A549 (cell line): Measurements from ENCODE around the gene PRR18. TPM values are rescaled to one million over a fixed set of nuclear protein-coding genes. Genes with fewer than 3 reads are reported as not detected.

ENCODE experiments used
- ATAC-seq, 2 experiments: fragments of 200-7000 bp in 1 of 2; fragments of >200 bp in 1 of 2; cut with Nextera tagmentation in 1 of 2; cut with Tn5 transposase in 1 of 2; 3 replicates each; pipeline versions ENCODE4 v1.8.0 to v1.9.1; 2018 to 2020; ENCODE audit warnings: mild to moderate bottlenecking in 1 of 2, moderate library complexity in 1 of 2
- CTCF ChIA-PET: fragments of 300-600 bp; sonication (Branson Sonifier 250); formaldehyde crosslinking; extraction: SDS; loops from one replicate; lab custom pipeline; 2021; ENCODE audit warnings: antibody characterized with exemption, inconsistent platforms; lab: Yijun Ruan, JAX
- POLR2A ChIA-PET: fragments of 350-600 bp; formaldehyde crosslinking; extraction: SDS; loops from one replicate; lab custom pipeline; 2021; ENCODE audit warnings: antibody characterized with exemption, inconsistent platforms; lab: Yijun Ruan, JAX
- DNase-seq, 2 experiments: peaks; one replicate each; pipeline versions ENCODE4 v3.0.0 to v3.0.0-alpha.2; 2011 to 2016; ENCODE audit warnings: low read depth in 1 of 2, low spot score in 1 of 2
- FAIRE-seq: peaks from 2 replicates; lab custom pipeline; 2011; peaks lifted over from hg19 to GRCh38; lab: Jason Lieb, UNC
- H3K27ac ChIP-seq, 2 experiments: fragments of >200 bp; sonication (Bioruptor Twin); formaldehyde crosslinking; 3 replicates each; pipeline ENCODE4 v1.5.1; 2016 to 2017
- H3K4me1 ChIP-seq: fragments of >200 bp; sonication (Bioruptor Twin); formaldehyde crosslinking; 3 replicates; pipeline ENCODE4 v1.6.1; 2016
- H3K4me2 ChIP-seq: fragments of >200 bp; sonication (Bioruptor Twin); formaldehyde crosslinking; 3 replicates; pipeline ENCODE4 v1.6.1; 2016
- H3K4me3 ChIP-seq: fragments of >200 bp; sonication (Bioruptor Twin); formaldehyde crosslinking; 3 replicates; pipeline ENCODE4 v1.5.1; 2016
- H3K9me3 ChIP-seq: fragments of >200 bp; sonication (Bioruptor Twin); formaldehyde crosslinking; 3 replicates; pipeline ENCODE4 v1.6.1; 2016
- BHLHE40 ChIP-seq: IDR thresholded peaks from 2 replicates; pipeline ENCODE4 v1.6.1; 2012; ENCODE audit warnings: low read depth, low read length, inconsistent platforms
- CBX8 ChIP-seq: fragments of 200-600 bp; sonication (generic); IDR thresholded peaks from 2 replicates; pipeline ENCODE4 v1.6.1; 2016
- CHD2 ChIP-seq: fragments of 150-350 bp; IDR thresholded peaks from 2 replicates; pipeline ENCODE4 v1.6.1; 2014; ENCODE audit warnings: low read length; ENCODE audit not compliant: partially characterized antibody
- EHMT2 ChIP-seq: fragments of 200-600 bp; sonication (generic); IDR thresholded peaks from 2 replicates; pipeline ENCODE4 v1.6.1; 2016; ENCODE audit warnings: antibody characterized with exemption, low read depth, mild to moderate bottlenecking, moderate library complexity
- EP300 ChIP-seq, 2 experiments: fragments of >200 bp; sonication (Bioruptor Twin); formaldehyde crosslinking; IDR thresholded peaks; 2 replicates in 1 of 2; 3 replicates in 1 of 2; pipeline ENCODE4 v1.6.1; 2016 to 2017
- HEYL ChIP-seq: fragments of 250-450 bp; sonication (Bioruptor Pico); IDR thresholded peaks from 2 replicates; pipeline ENCODE4 v1.8.0; 2021; ENCODE audit warnings: mild to moderate bottlenecking, moderate library complexity
- HOXB13 ChIP-seq: fragments of 250-450 bp; sonication (Bioruptor Pico); IDR thresholded peaks from 2 replicates; pipeline ENCODE4 v1.5.0; 2020; ENCODE audit warnings: low read depth, mild to moderate bottlenecking, moderate library complexity
- JUN ChIP-seq, 2 experiments: fragments of >200 bp; sonication (Bioruptor Twin); formaldehyde crosslinking; IDR thresholded peaks; 2 replicates in 1 of 2; 3 replicates in 1 of 2; pipeline ENCODE4 v1.6.1; 2016 to 2017
- KDM1A ChIP-seq: fragments of 200-600 bp; sonication (generic); IDR thresholded peaks from 2 replicates; pipeline ENCODE4 v1.6.1; 2016; ENCODE audit warnings: low read depth, mild to moderate bottlenecking
- MAZ ChIP-seq: fragments of 150-350 bp; IDR thresholded peaks from 2 replicates; pipeline ENCODE4 v1.6.1; 2014; ENCODE audit warnings: antibody characterized with exemption, low read depth, low read length, borderline replicate concordance
- MYC ChIP-seq: IDR thresholded peaks from 2 replicates; pipeline ENCODE4 v1.6.1; 2012; ENCODE audit warnings: mild to moderate bottlenecking, inconsistent platforms, low read length, improper control_type of control experiment, borderline replicate concordance
- NPAS2 ChIP-seq: fragments of 250-450 bp; sonication (Bioruptor Pico); IDR thresholded peaks from 2 replicates; pipeline ENCODE4 v1.8.0; 2022; ENCODE audit warnings: mild to moderate bottlenecking, moderate library complexity, borderline replicate concordance
- PHF8 ChIP-seq: fragments of 200-600 bp; sonication (generic); IDR thresholded peaks from 2 replicates; pipeline ENCODE4 v1.6.1; 2016; ENCODE audit warnings: low read depth, mild to moderate bottlenecking, antibody characterized with exemption, moderate library complexity, borderline replicate concordance
- POLR2AphosphoS2 ChIP-seq: conservative IDR thresholded peaks from 2 replicates; pipeline ENCODE4 v1.6.1; 2012; ENCODE audit warnings: low read length, improper control_type of control experiment, inconsistent platforms
- RAD21 ChIP-seq, 2 experiments: fragments of >200 bp in 1 of 2; sonication (Bioruptor Twin) in 1 of 2; formaldehyde crosslinking in 1 of 2; IDR thresholded peaks in 1 of 2; conservative IDR thresholded peaks in 1 of 2; 2 replicates in 1 of 2; 3 replicates in 1 of 2; pipeline ENCODE4 v1.6.1; 2012 to 2018; ENCODE audit warnings: inconsistent platforms in 1 of 2
- RARB ChIP-seq: fragments of 250-450 bp; sonication (Bioruptor Pico); IDR thresholded peaks from 2 replicates; pipeline ENCODE4 v1.8.0; 2021; ENCODE audit warnings: mild to moderate bottlenecking, moderate library complexity
- RNF2 ChIP-seq: fragments of 200-600 bp; sonication (generic); IDR thresholded peaks from 2 replicates; pipeline ENCODE4 v1.6.1; 2016; ENCODE audit warnings: low read depth, mild to moderate bottlenecking, antibody characterized with exemption, moderate library complexity, borderline replicate concordance
- SMC3 ChIP-seq: fragments of >200 bp; sonication (Bioruptor Twin); formaldehyde crosslinking; IDR thresholded peaks from 3 replicates; pipeline ENCODE4 v1.6.1; 2018; ENCODE audit warnings: inconsistent platforms
- TFCP2L1 ChIP-seq: fragments of 250-450 bp; sonication (Bioruptor Pico); IDR thresholded peaks from 2 replicates; pipeline ENCODE4 v1.5.0; 2021; ENCODE audit warnings: mild to moderate bottlenecking
- ZC3H11A ChIP-seq: fragments of 450-650 bp; IDR thresholded peaks from 2 replicates; pipeline ENCODE4 v1.6.1; 2014; ENCODE audit warnings: antibody characterized with exemption, mild to moderate bottlenecking
- WGBS: methylation state at CpG from one replicate; pipeline ENCODE4 v1.1.6; 2017; ENCODE audit errors: missing lambda C conversion rate; 5-methylcytosine and 5-hydroxymethylcytosine counted together
- polyA minus RNA-seq: library from RNA; depleted of rRNA, polyadenylated mRNA; stranded (reverse); fragments of >200 nt; gene quantifications from 2 replicates; pipeline ENCODE4 v1.2.3, GENCODE V29; 2011; rRNA and poly(A)+ RNA removed
- polyA plus RNA-seq, 4 experiments: library from polyadenylated mRNA; depleted of rRNA in 3 of 4; stranded (reverse); fragments of >200 nt; fragmentation: RNase III in 1 of 4; extraction: RNeasy Plus Mini Kit Qiagen cat#74134 plus additional on column Dnase treatment in 1 of 4; gene quantifications; 2 replicates in 3 of 4; 3 replicates in 1 of 4; pipeline ENCODE4 v1.2.3, GENCODE V29; 2011 to 2017
- TF ChIP-seq, protein P1 (sequence below): IDR thresholded peaks from 2 replicates; pipeline ENCODE4 v1.6.1; 2012; ENCODE audit warnings: low read depth, borderline replicate concordance
- TF ChIP-seq, protein P2 (sequence below): fragments of >200 bp; sonication (Bioruptor Twin); formaldehyde crosslinking; IDR thresholded peaks from 3 replicates; pipeline ENCODE4 v1.5.1; 2016

Gene PRR18, protein sequence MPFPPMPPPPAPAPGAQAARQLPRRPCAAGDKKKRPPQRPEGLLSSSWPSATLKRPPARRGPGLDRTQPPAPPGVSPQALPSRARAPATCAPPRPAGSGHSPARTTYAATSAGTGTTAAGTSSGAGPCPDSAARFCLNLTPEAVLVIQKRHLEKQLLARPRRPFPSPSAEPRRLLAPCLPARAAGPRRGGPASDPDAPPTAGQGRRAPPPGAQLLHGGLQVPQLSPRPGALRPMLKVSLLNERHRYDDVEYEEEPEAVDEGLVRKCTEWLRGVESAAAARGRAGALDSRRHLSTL
- polyA plus RNA-seq (2011; rRNA removed) (0.07 and 0.13 TPM in 2 replicates), polyA plus RNA-seq (2017; fragmentation: RNase III; extraction: RNeasy Plus Mini Kit Qiagen cat#74134 plus additional on column Dnase treatment) (0.04 to 0.08 TPM (median 0.08 TPM) in 3 replicates), polyA minus RNA-seq (0.08 and 0.34 TPM in 2 replicates)
- 0.05 and 0.08 TPM in 2 replicates for polyA plus RNA-seq (2012; cell fraction: cytosol; rRNA removed)
- polyA plus RNA-seq (2012; cell fraction: nucleus; rRNA removed), result 0.06 and 0.10 TPM in 2 replicates

DNA sequence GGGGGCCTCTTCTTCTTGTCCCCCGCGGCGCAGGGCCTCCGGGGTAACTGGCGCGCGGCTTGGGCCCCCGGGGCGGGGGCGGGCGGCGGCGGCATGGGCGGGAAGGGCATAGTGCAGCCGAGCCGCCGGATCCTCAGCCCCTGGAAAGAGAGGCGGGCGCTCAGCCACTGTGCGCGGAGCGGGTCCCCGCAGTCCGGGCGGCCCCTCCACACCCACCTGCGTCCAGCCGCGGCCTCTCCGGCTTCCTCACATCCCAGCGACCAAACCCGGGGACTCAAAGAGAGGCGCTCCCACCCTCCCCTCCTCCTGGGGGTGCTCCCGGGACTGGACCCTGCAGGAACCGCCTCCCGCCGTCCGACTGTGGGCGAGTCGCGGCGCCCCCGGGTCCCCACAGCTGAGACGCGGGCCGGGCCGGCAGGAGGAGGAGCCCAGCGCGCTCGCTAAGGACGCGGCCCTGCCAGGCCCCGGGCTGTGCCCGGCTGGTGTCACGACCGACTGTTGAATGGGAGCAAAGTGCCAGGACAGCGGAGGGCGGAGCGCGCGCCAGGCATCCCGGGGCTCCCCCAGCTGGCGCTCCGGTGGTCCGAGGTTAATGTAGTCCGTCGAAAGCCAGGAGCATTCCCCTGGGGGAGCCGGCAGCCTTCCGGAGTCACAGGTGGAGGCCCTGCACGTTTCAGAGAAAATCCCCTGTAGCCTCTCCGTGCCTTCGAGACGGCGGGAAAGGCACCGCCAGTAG is at the start of gene PRR18:
TSS of gene PRR18 (minus strand) at position 360 of the 736 bp plus-strand sequence. CDS start at position 110, 250 bp downstream.
- DNase-seq (no peak), ATAC-seq (peak; percentile 45 to 75; a peak in 4 of 6 replicates), FAIRE-seq (no peak)
- Histone ChIP-seq H3K9me3 (no peaks in the 10 kb centered on the region), H3K4me3 (peak within 1 kb of the TSS; percentile 54), H3K4me1 (no peaks in the 10 kb centered on the region; the same call in 2 of the 3 replicates), H3K4me2 (peak within 1 kb of the TSS; percentile 95), H3K27ac (peak within 1 kb of the TSS; percentile 59 to 79; a peak in 4 of 6 replicates)
- ChIA-PET CTCF (interaction anchor here (1.1 to 1.8 kb wide), 3 partner anchors 10 to 458 kb away, joined by 3 to 5 read pairs (median 3); no protein-coding TSS in a partner anchor), POLR2A (no interaction called here)
- WGBS, result 78% methylated on average over 8 of the region's 74 CpGs
- no peak for TF ChIP-seq CBX8

DNA sequence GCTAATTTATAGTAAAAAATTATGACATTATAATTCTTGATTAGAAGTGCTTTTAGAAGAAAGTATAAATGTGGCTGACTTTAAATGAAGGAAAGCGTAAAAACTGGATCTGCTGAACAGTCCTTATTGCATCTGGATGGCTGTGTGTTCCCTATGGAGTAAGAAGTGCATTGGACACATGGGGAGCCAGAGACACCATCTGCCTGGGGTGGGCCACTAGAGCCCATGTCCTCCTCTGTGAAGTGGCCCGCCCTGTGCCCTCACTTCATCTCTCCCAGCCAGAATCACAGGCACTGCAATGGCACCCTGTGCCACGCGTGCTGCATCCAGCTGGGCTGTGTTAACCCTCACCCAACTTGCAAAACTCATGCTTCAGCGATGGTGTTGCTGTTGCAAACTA is 47.4 kb upstream of the PRR18 start:
- DNase-seq (no peak), FAIRE-seq (no peak), ATAC-seq (no peak)
- Histone ChIP-seq H3K4me1 (no peaks in the 10 kb centered on the region), H3K9me3 (no peaks in the 10 kb centered on the region), H3K4me3 (no peak overlapping the region), H3K27ac (no peak overlapping the region), H3K4me2 (no peak overlapping the region)
- TF ChIP-seq, protein P1, sequence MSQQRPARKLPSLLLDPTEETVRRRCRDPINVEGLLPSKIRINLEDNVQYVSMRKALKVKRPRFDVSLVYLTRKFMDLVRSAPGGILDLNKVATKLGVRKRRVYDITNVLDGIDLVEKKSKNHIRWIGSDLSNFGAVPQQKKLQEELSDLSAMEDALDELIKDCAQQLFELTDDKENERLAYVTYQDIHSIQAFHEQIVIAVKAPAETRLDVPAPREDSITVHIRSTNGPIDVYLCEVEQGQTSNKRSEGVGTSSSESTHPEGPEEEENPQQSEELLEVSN, result no peak
- no peak for TF ChIP-seq EP300 (IDR thresholded peaks at IDR 0.05)
- TF ChIP-seq POLR2AphosphoS2, result no peak
- no peak for TF ChIP-seq NPAS2 (CRISPR knock-in tag)
- ChIA-PET POLR2A (no interaction called here), CTCF (no interaction called here)
- 31% methylated on average over 5 of the region's 5 CpGs for WGBS

DNA sequence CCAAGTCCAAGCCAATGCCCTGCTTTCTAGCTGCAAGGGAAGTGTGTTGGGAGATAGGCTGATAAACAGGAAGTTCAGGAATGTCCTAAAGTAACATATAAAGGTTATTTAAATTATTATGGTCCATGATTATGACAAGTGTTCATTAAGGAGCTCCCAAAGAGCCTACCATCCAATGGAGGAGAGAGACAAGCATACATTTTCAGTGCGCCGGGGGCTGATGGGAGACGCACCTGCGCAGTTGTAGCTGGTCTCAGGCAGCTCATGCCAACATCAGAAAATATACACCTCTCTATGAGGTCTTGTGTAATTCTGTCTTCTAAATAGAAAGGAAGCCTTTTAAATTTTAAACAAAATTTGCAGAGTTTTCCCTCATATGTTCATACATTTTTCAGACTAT is 46.8 kb upstream of the PRR18 start:
- Histone ChIP-seq H3K9me3 (0 out of 3 replicates have a peak, but pooled peaks cover 5% of the 10 kb centered on the region), H3K4me3 (no peak overlapping the region), H3K27ac (no peak overlapping the region), H3K4me1 (no peaks in the 10 kb centered on the region), H3K4me2 (no peak overlapping the region)
- FAIRE-seq, result no peak
- TF ChIP-seq, protein P2, sequence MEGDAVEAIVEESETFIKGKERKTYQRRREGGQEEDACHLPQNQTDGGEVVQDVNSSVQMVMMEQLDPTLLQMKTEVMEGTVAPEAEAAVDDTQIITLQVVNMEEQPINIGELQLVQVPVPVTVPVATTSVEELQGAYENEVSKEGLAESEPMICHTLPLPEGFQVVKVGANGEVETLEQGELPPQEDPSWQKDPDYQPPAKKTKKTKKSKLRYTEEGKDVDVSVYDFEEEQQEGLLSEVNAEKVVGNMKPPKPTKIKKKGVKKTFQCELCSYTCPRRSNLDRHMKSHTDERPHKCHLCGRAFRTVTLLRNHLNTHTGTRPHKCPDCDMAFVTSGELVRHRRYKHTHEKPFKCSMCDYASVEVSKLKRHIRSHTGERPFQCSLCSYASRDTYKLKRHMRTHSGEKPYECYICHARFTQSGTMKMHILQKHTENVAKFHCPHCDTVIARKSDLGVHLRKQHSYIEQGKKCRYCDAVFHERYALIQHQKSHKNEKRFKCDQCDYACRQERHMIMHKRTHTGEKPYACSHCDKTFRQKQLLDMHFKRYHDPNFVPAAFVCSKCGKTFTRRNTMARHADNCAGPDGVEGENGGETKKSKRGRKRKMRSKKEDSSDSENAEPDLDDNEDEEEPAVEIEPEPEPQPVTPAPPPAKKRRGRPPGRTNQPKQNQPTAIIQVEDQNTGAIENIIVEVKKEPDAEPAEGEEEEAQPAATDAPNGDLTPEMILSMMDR, result no peak
- TF ChIP-seq CBX8 (no peak), MAZ (no peak), JUN (IDR thresholded peaks at IDR 0.05) (no peak), TFCP2L1 (CRISPR knock-in tag) (no peak), EP300 (IDR thresholded peaks at IDR 0.05) (no peak), CHD2 (no peak), RNF2 (no peak), ZC3H11A (no peak), MYC (no peak), POLR2AphosphoS2 (no peak), SMC3 (no peak), PHF8 (no peak), RAD21 (conservative IDR thresholded peaks at IDR 0.05 in 1 of 2, IDR thresholded peaks at IDR 0.05 in 1 of 2) (no peak), EHMT2 (no peak), RARB (CRISPR knock-in tag) (no peak), BHLHE40 (no peak), KDM1A (no peak), HOXB13 (CRISPR knock-in tag) (no peak), HEYL (CRISPR knock-in tag) (no peak)
- WGBS, result 74% methylated on average over 4 of the region's 4 CpGs
- ChIA-PET CTCF (no interaction called here), POLR2A (no interaction called here)
- DNase-seq, result no peak
- ATAC-seq, result no peak
